Central memory CD4-positive, alpha-beta T cell (primary cell): ENCODE data around the gene HECTD4.

Experiments used
- DNase-seq: peaks from one replicate; pipeline ENCODE4 v3.0.0; 2022

HECTD4 gene

GRCh38 chr12:112196196-112196875 is 185.9 kb downstream of the HECTD4 start:
- no peak for DNase-seq

GRCh38 chr12:112194601-112195247 is 187.5 kb downstream of the HECTD4 start:
- DNase-seq = no peak

GRCh38 chr12:112192475-112192874 is 189.8 kb downstream of the HECTD4 start:
- no peak for DNase-seq

GRCh38 chr12:112191840-112192321 is 190.3 kb downstream of the HECTD4 start:
- DNase-seq = no peak

- no peak for DNase-seq
Measured at GRCh38 chr12:112191201-112191600, 191.0 kb downstream of the HECTD4 start.

- DNase-seq = no peak
Measured at GRCh38 chr12:112190231-112191025, 191.8 kb downstream of the HECTD4 start.

GRCh38 chr12:112188130-112188830 is 194.0 kb downstream of the HECTD4 start:
- no peak for DNase-seq

- no peak for DNase-seq
Measured at GRCh38 chr12:112185093-112185923, 196.9 kb downstream of the HECTD4 start.

GRCh38 chr12:112184056-112184887 is 198.0 kb downstream of the HECTD4 start:
- no peak for DNase-seq

- DNase-seq = no peak
Measured at GRCh38 chr12:112183141-112184021, 198.8 kb downstream of the HECTD4 start.

GRCh38 chr12:112182499-112182898 is 199.7 kb downstream of the HECTD4 start:
- DNase-seq = no peak

- no peak for DNase-seq
Measured at GRCh38 chr12:112180422-112180821, 201.8 kb downstream of the HECTD4 start.

- no peak for DNase-seq
Measured at GRCh38 chr12:112179916-112180315, 202.3 kb downstream of the HECTD4 start.

GRCh38 chr12:112179341-112179740 is 202.9 kb downstream of the HECTD4 start:
- DNase-seq = no peak

GRCh38 chr12:112178796-112179195 is 203.4 kb downstream of the HECTD4 start:
- DNase-seq = no peak

- DNase-seq = no peak
Measured at GRCh38 chr12:112176321-112177010, 205.8 kb downstream of the HECTD4 start.

GRCh38 chr12:112175361-112176155 is 206.7 kb downstream of the HECTD4 start:
- DNase-seq = no peak

- no peak for DNase-seq
Measured at GRCh38 chr12:112172556-112173324, 209.5 kb downstream of the HECTD4 start.
